Type B pancreatic cell (in vitro differentiated cells): ENCODE results near the gene PSMD13. TPM values are rescaled to one million over a fixed set of nuclear protein-coding genes. Genes with fewer than 3 reads are reported as not detected.

Source experiments
- DNase-seq: peaks from one replicate; pipeline ENCODE4 v3.0.0; 2021; ENCODE audit warnings: mixed read lengths; ENCODE audit not compliant: unreplicated experiment; ENCODE audit errors: extremely low spot score
- H3K27ac Mint-ChIP-seq: 2 replicates; pipeline ENCODE4 v1.8.0; 2021; ENCODE audit warnings: mild to moderate bottlenecking, mixed read lengths
- H3K27me3 Mint-ChIP-seq: 2 replicates; pipeline ENCODE4 v1.8.0; 2021; ENCODE audit warnings: mixed read lengths
- H3K36me3 Mint-ChIP-seq: 2 replicates; pipeline ENCODE4 v1.8.0; 2021; ENCODE audit warnings: mixed read lengths
- H3K4me1 Mint-ChIP-seq: one replicate; pipeline ENCODE4 v1.8.0; 2021; ENCODE audit warnings: mixed read lengths; ENCODE audit not compliant: unreplicated experiment
- H3K4me3 Mint-ChIP-seq: 2 replicates; pipeline ENCODE4 v1.8.0; 2021; ENCODE audit warnings: mild to moderate bottlenecking, mixed read lengths
- H3K9me3 Mint-ChIP-seq: 2 replicates; pipeline ENCODE4 v1.8.0; 2021; ENCODE audit warnings: mixed read lengths
- CTCF ChIP-seq: fragments of 200-600 bp; sonication (generic); conservative IDR thresholded peaks from 2 replicates; pipeline ENCODE4 v1.5.0; 2021; ENCODE audit warnings: antibody characterized with exemption, mild to moderate bottlenecking
- total RNA-seq: library from RNA; stranded (reverse); gene quantifications from 2 replicates; pipeline ENCODE4 v1.2.1, GENCODE V29; 2021; ENCODE audit warnings: low replicate concordance

Gene PSMD13
- total RNA-seq, 1 donor from 2014 or later, result 115 TPM

GRCh38 chr11:295351-296170 lies 58.8 kb downstream of the PSMD13 start:
- DNase-seq, result no peak
- Mint-ChIP-seq H3K27me3 (peaks cover 5% of the 10 kb centered on the region), H3K36me3 (peaks cover 3% of the 10 kb centered on the region), H3K4me3 (no peak overlapping the region), H3K4me1 (peaks cover 7% of the 10 kb centered on the region), H3K27ac (no peak overlapping the region), H3K9me3 (no peaks in the 10 kb centered on the region)
- no peak for TF ChIP-seq CTCF

GRCh38 chr11:296171-297050 lies 59.6 kb downstream of the PSMD13 start:
- Mint-ChIP-seq H3K4me3 (no peak overlapping the region), H3K27ac (no peak overlapping the region), H3K9me3 (no peaks in the 10 kb centered on the region), H3K4me1 (peaks cover 9% of the 10 kb centered on the region), H3K36me3 (no peaks in the 10 kb centered on the region), H3K27me3 (peaks cover 12% of the 10 kb centered on the region)
- DNase-seq, result no peak
- TF ChIP-seq CTCF, result no peak

DNA sequence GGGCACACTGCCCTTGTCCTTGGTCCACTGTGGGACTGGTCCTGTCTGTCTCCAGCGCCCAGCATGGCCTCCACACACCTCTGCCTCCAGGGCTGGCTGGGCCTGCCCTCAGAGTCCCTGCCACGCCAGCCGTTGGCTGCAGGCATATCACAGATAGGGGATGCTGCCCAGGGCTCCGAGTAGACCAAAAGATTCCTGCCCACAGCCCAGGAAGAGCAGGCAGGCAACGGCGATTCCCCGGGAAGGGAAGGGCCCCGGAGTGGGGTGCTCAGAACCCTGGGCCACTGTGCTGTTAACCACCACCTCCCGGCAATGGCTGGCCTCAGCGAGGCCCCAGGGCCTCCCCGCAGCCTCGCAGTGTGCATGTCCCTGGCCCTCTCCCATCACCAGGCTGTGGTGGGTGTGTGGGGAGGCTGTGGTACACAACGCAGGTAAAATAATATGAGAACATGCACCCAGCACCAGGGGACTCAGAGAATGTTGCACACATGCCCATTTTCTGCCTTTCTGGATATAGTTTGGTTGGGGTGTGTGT lies 60.3 kb downstream of the PSMD13 start:
- peaks cover 12% of the 10 kb centered on the region for H3K27me3 Mint-ChIP-seq
- TF ChIP-seq CTCF, result no peak
- DNase-seq, result no peak
- H3K9me3 Mint-ChIP-seq, result no peaks in the 10 kb centered on the region
- no peak overlapping the region for H3K27ac Mint-ChIP-seq
- no peak overlapping the region for H3K4me3 Mint-ChIP-seq
- H3K36me3 Mint-ChIP-seq, result no peaks in the 10 kb centered on the region
- peaks cover 9% of the 10 kb centered on the region for H3K4me1 Mint-ChIP-seq

GRCh38 chr11:297586-298405 lies 61.0 kb downstream of the PSMD13 start:
- Mint-ChIP-seq H3K4me3 (no peak overlapping the region), H3K27ac (no peak overlapping the region), H3K27me3 (peaks cover 12% of the 10 kb centered on the region), H3K9me3 (no peaks in the 10 kb centered on the region), H3K36me3 (no peaks in the 10 kb centered on the region), H3K4me1 (peaks cover 9% of the 10 kb centered on the region)
- no peak for DNase-seq
- no peak for TF ChIP-seq CTCF

GRCh38 chr11:298406-299065 lies 61.8 kb downstream of the PSMD13 start:
- Mint-ChIP-seq H3K36me3 (no peaks in the 10 kb centered on the region), H3K27ac (no peak overlapping the region), H3K9me3 (no peaks in the 10 kb centered on the region), H3K27me3 (peaks cover 12% of the 10 kb centered on the region), H3K4me1 (peaks cover 9% of the 10 kb centered on the region), H3K4me3 (no peak overlapping the region)
- no peak for DNase-seq
- no peak for TF ChIP-seq CTCF
